DND-41 (cell line): Measurements from ENCODE around the gene SON.

ENCODE experiments used
- CTCF ChIP-seq: IDR thresholded peaks from 2 replicates; pipeline ENCODE4 v1.5.1; 2012; ENCODE audit warnings: borderline replicate concordance, low read length, moderate library complexity, mild to moderate bottlenecking; ENCODE audit not compliant: poor library complexity, severe bottlenecking; ENCODE audit errors: extremely low read depth
- EZH2 ChIP-seq: IDR thresholded peaks from 3 replicates; pipeline ENCODE4 v1.6.1; 2012; ENCODE audit warnings: borderline replicate concordance, low read depth, mild to moderate bottlenecking, moderate library complexity, low read length, inconsistent platforms; ENCODE audit not compliant: severe bottlenecking

- no peak for TF ChIP-seq EZH2
- TF ChIP-seq CTCF = no peak
These were observed 12.1 kb downstream of the SON start for GRCh38 chr21:33554982-33555344.
